ENCODE results near the gene TSR1. TPM values are rescaled to one million over a fixed set of nuclear protein-coding genes. Genes with fewer than 3 reads are reported as not detected.

Gene TSR1
- total and polyA plus RNA-seq, 7 donors: 31.0 to 64.2 (median 50.9) TPM

- no peaks in the 10 kb centered on the region for H3K9me3 ChIP-seq
- peaks cover 0 to 43% of the 10 kb centered on the region in 2 donors for H3K36me3 ChIP-seq (ENCODE audit: insufficient read depth in 1 of 2, low read depth in 1 of 2)
- H3K4me3 ChIP-seq: no peak overlapping the region
- ATAC-seq: no peak
- no peak overlapping the region for H3K27ac ChIP-seq
- intact Hi-C loops (cut with DNase I): loop anchor here in 1 of 2 donors (10.0 kb wide), 1 partner anchor 51 kb away; no protein-coding TSS in a partner anchor
- peaks cover 21% of the 10 kb centered on the region for H3K4me1 ChIP-seq
- DNase-seq: no peak
- WGBS, 3 donors: 93 to 96% (median 95%) methylated on average over 21 of the region's 21 CpGs
- no peaks in the 10 kb centered on the region for H3K27me3 ChIP-seq (ENCODE audit: insufficient read depth in 3 of 3, low read length in 2 of 3)
- TF ChIP-seq, protein P1, sequence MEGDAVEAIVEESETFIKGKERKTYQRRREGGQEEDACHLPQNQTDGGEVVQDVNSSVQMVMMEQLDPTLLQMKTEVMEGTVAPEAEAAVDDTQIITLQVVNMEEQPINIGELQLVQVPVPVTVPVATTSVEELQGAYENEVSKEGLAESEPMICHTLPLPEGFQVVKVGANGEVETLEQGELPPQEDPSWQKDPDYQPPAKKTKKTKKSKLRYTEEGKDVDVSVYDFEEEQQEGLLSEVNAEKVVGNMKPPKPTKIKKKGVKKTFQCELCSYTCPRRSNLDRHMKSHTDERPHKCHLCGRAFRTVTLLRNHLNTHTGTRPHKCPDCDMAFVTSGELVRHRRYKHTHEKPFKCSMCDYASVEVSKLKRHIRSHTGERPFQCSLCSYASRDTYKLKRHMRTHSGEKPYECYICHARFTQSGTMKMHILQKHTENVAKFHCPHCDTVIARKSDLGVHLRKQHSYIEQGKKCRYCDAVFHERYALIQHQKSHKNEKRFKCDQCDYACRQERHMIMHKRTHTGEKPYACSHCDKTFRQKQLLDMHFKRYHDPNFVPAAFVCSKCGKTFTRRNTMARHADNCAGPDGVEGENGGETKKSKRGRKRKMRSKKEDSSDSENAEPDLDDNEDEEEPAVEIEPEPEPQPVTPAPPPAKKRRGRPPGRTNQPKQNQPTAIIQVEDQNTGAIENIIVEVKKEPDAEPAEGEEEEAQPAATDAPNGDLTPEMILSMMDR (IDR thresholded peaks at IDR 0.05): no peak
These were observed 27.1 kb upstream of the TSR1 start for GRCh38 chr17:2363318-2363717.

DNA sequence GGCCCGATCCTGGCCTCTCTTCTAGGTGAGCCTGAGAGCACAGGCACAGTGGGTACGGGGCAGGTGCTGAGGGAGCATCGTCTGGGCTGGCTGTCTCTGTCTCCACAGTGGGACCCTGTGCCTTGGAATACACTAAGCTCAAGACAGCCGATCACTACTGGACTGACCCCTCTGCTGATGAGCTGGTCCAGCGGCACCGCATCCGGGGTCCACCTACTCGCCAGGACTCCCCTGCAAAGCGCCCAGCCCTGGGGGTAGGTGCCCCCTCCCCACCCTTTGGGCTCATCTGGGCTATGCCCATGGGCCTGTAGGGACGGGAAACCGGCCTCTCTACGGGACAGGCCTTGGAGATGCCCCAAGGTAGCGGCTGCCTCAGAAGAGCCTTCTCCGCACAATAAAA is 26.6 kb upstream of the TSR1 start:
- ATAC-seq (no peak), DNase-seq (no peak)
- intact Hi-C loops (cut with DNase I): loop anchor here in 1 of 2 donors (10.0 kb wide), 1 partner anchor 52 kb away; no protein-coding TSS in a partner anchor
- Histone ChIP-seq H3K36me3 (ENCODE audit: insufficient read depth in 1 of 2, low read depth in 1 of 2) (peaks cover 0 to 46% of the 10 kb centered on the region in 2 donors), H3K4me3 (no peak overlapping the region), H3K9me3 (no peaks in the 10 kb centered on the region), H3K27ac (no peak overlapping the region), H3K27me3 (ENCODE audit: insufficient read depth in 3 of 3, low read length in 2 of 3) (no peaks in the 10 kb centered on the region), H3K4me1 (peaks cover 21% of the 10 kb centered on the region)
- TF ChIP-seq, protein P1 (IDR thresholded peaks at IDR 0.05): no peak
- WGBS, 3 donors: 98 to 99% (median 98%) methylated on average over 14 of the region's 14 CpGs

GRCh38 chr17:2362416-2362815 is 26.2 kb upstream of the TSR1 start:
- no peaks in the 10 kb centered on the region for H3K27me3 ChIP-seq (ENCODE audit: insufficient read depth in 3 of 3, low read length in 2 of 3)
- H3K36me3 ChIP-seq (ENCODE audit: insufficient read depth in 1 of 2, low read depth in 1 of 2): peaks cover 0 to 49% of the 10 kb centered on the region in 2 donors

GRCh38 chr17:2362016-2362415 is 25.8 kb upstream of the TSR1 start:
- H3K27me3 ChIP-seq (ENCODE audit: insufficient read depth in 3 of 3, low read length in 2 of 3): no peaks in the 10 kb centered on the region
- ATAC-seq (no peak), DNase-seq (no peak)
- H3K9me3 ChIP-seq: no peaks in the 10 kb centered on the region
- H3K36me3 ChIP-seq (ENCODE audit: insufficient read depth in 1 of 2, low read depth in 1 of 2): peaks cover 0 to 45% of the 10 kb centered on the region in 2 donors
- no peak overlapping the region for H3K4me3 ChIP-seq
- TF ChIP-seq, protein P1 (IDR thresholded peaks at IDR 0.05): no peak
- H3K27ac ChIP-seq: no peak overlapping the region
- 97 to 98% (median 97%) methylated on average over 20 of the region's 20 CpGs for WGBS, 3 donors
- intact Hi-C loops (cut with DNase I): loop anchor here in 1 of 2 donors (10.0 kb wide), 1 partner anchor 53 kb away; no protein-coding TSS in a partner anchor
- H3K4me1 ChIP-seq: peaks cover 21% of the 10 kb centered on the region

More at GRCh38 chr17:2362416-2362815, 26.2 kb upstream of the TSR1 start:
- intact Hi-C loops (cut with DNase I): loop anchor here in 1 of 2 donors (10.0 kb wide), 1 partner anchor 52 kb away; no protein-coding TSS in a partner anchor
- Histone ChIP-seq H3K27ac (no peak overlapping the region), H3K9me3 (no peaks in the 10 kb centered on the region), H3K4me1 (peaks cover 21% of the 10 kb centered on the region), H3K4me3 (no peak overlapping the region)
- 94 to 97% (median 96%) methylated on average over 19 of the region's 19 CpGs for WGBS, 3 donors
- TF ChIP-seq, protein P1 (IDR thresholded peaks at IDR 0.05): no peak
- no peak for DNase-seq
- no peak for ATAC-seq
